Cerebellar nuclear complex (tissue), 1 donor: Measurements from ENCODE around the gene ECSIT.

Experiments used
- DNase-seq, 2 experiments: peaks; one replicate each; lab custom pipeline; 2025; lab: John Stamatoyannopoulos, UW

The ECSIT gene

GRCh38 chr19:11549386-11549953 is 20.5 kb upstream of the ECSIT start:
- no peak for DNase-seq

GRCh38 chr19:11547929-11548700 is 19.2 kb upstream of the ECSIT start:
- DNase-seq = no peak

- DNase-seq = no peak
Observed at GRCh38 chr19:11541238-11541637, 12.3 kb upstream of the ECSIT start.

- no peak for DNase-seq
Observed at GRCh38 chr19:11540645-11541044, 11.7 kb upstream of the ECSIT start.

- DNase-seq = no peak
Observed at GRCh38 chr19:11539495-11540365, 10.8 kb upstream of the ECSIT start.

- DNase-seq = no peak
Observed at GRCh38 chr19:11538232-11539036, 9.5 kb upstream of the ECSIT start, which contains the start of gene CNN1. TSS of gene CNN1 (plus strand) at chr19:11538851. CDS start at chr19:11538928, 77 bp downstream.

GRCh38 chr19:11535792-11536595 is 7.1 kb upstream of the ECSIT start:
- peak in 1 of 2 experiments; percentile 66 for DNase-seq

- DNase-seq = no peak
Observed at GRCh38 chr19:11534948-11535347, 6.0 kb upstream of the ECSIT start.

- no peak for DNase-seq
Observed at GRCh38 chr19:11534538-11534937, 5.6 kb upstream of the ECSIT start.

GRCh38 chr19:11530432-11530831 is 1.5 kb upstream of the ECSIT start:
- peak; percentile 85 to 92 for DNase-seq

- DNase-seq = no peak
Observed at GRCh38 chr19:11519138-11519537, 9.8 kb downstream of the ECSIT start.

GRCh38 chr19:11513946-11514345 is 15.0 kb downstream of the ECSIT start:
- DNase-seq = no peak

- no peak for DNase-seq
Observed at GRCh38 chr19:11510444-11510843, 18.5 kb downstream of the ECSIT start.

GRCh38 chr19:11507370-11508078 is 21.4 kb downstream of the ECSIT start:
- DNase-seq = no peak

- no peak for DNase-seq
Observed at GRCh38 chr19:11506967-11507366, 22.0 kb downstream of the ECSIT start.

GRCh38 chr19:11506101-11506555 is 22.8 kb downstream of the ECSIT start:
- DNase-seq = no peak

- peak in 1 of 2 experiments; percentile 19 for DNase-seq
Observed at GRCh38 chr19:11505504-11506100, 23.3 kb downstream of the ECSIT start, which contains the start of gene ZNF653. TSS of gene ZNF653 (minus strand) at chr19:11505839. CDS start at chr19:11505786, 53 bp downstream.

GRCh38 chr19:11505032-11505503 is 23.9 kb downstream of the ECSIT start:
- peak; percentile 64 to 89 for DNase-seq

- DNase-seq = no peak
Observed at GRCh38 chr19:11504502-11505031, 24.4 kb downstream of the ECSIT start.
